NCI-H2196 treated with DMSO at 0.1 percent for 48 hours (cell line): ENCODE data around the gene CXCL1.

ENCODE experiments used
- DNase-seq: peaks from one replicate; lab custom pipeline; 2025; ENCODE audit not compliant: unreplicated experiment; lab: John Stamatoyannopoulos, UW

CXCL1 gene

GRCh38 chr4:73916172-73916925 is 47.2 kb downstream of the CXCL1 start:
- DNase-seq, result no peak

- no peak for DNase-seq
Measured at GRCh38 chr4:73917081-73917501, 47.9 kb downstream of the CXCL1 start.

GRCh38 chr4:73918058-73918457 is 48.9 kb downstream of the CXCL1 start:
- DNase-seq, result no peak

GRCh38 chr4:73919691-73920090 is 50.5 kb downstream of the CXCL1 start:
- DNase-seq, result no peak
